Keratinocyte (primary cell): ENCODE measurements around the gene STRADB. TPM values are rescaled to one million over a fixed set of nuclear protein-coding genes. Genes with fewer than 3 reads are reported as not detected.

ENCODE experiments used
- DNase-seq: peaks from one replicate; pipeline ENCODE4 v3.0.0-alpha.2; 2011; ENCODE audit warnings: low read depth, missing footprints, low spot score
- FAIRE-seq: peaks from 2 replicates; lab custom pipeline; 2011; peaks lifted over from hg19 to GRCh38; lab: Jason Lieb, UNC
- H2AFZ ChIP-seq: 2 replicates; pipeline ENCODE4 v1.6.0; 2012; ENCODE audit warnings: low read length, control low read depth, inconsistent platforms; ENCODE audit not compliant: control insufficient read depth
- H3K27ac ChIP-seq: 2 replicates; pipeline ENCODE4 v1.5.1; 2011; ENCODE audit warnings: low read length; ENCODE audit not compliant: control insufficient read depth, insufficient read depth
- H3K27me3 ChIP-seq: 3 replicates; pipeline ENCODE4 v1.6.0; 2011; ENCODE audit warnings: low read length; ENCODE audit not compliant: control insufficient read depth, insufficient read depth; ENCODE audit errors: extremely low read depth
- H3K36me3 ChIP-seq, 2 experiments: 2 replicates in 1 of 2; 3 replicates in 1 of 2; pipeline ENCODE4 v1.5.1; 2011; ENCODE audit warnings: low read length in 2 of 2, mild to moderate bottlenecking in 1 of 2; ENCODE audit not compliant: control insufficient read depth in 2 of 2, insufficient read depth in 2 of 2; ENCODE audit errors: extremely low read depth in 1 of 2
- H3K4me1 ChIP-seq: 3 replicates; pipeline ENCODE4 v1.5.1; 2011; ENCODE audit warnings: low read length; ENCODE audit not compliant: control insufficient read depth, insufficient read depth; ENCODE audit errors: extremely low read depth
- H3K4me2 ChIP-seq: 3 replicates; pipeline ENCODE4 v1.6.0; 2011; ENCODE audit warnings: low read depth, low read length; ENCODE audit not compliant: control insufficient read depth, insufficient read depth; ENCODE audit errors: extremely low read depth
- H3K4me3 ChIP-seq, 3 experiments: fragments of 200-600 bp in 1 of 3; sonication (generic) in 1 of 3; 2 replicates in 2 of 3; 3 replicates in 1 of 3; pipeline ENCODE4 v1.5.1; 2011 to 2016; ENCODE audit warnings: low read length in 3 of 3, mild to moderate bottlenecking in 3 of 3, control low read depth in 2 of 3, inconsistent platforms in 1 of 3, low read depth in 1 of 3, mixed read lengths in 1 of 3, mixed run types in 1 of 3, moderate library complexity in 1 of 3; ENCODE audit not compliant: control insufficient read depth in 2 of 3, insufficient read depth in 2 of 3; ENCODE audit errors: extremely low read depth in 1 of 3
- H3K79me2 ChIP-seq: 2 replicates; pipeline ENCODE4 v1.6.0; 2012; ENCODE audit warnings: low read length; ENCODE audit not compliant: control insufficient read depth, insufficient read depth
- H3K9ac ChIP-seq: 3 replicates; pipeline ENCODE4 v1.6.0; 2011; ENCODE audit warnings: low read length; ENCODE audit not compliant: control insufficient read depth, insufficient read depth; ENCODE audit errors: extremely low read depth
- H3K9me1 ChIP-seq: 3 replicates; pipeline ENCODE4 v1.6.0; 2011; ENCODE audit warnings: low read length; ENCODE audit not compliant: control insufficient read depth, insufficient read depth; ENCODE audit errors: extremely low read depth
- H3K9me3 ChIP-seq: 2 replicates; pipeline ENCODE4 v1.5.1; 2012; ENCODE audit warnings: low read depth, low read length; ENCODE audit not compliant: control insufficient read depth
- H4K20me1 ChIP-seq: 3 replicates; pipeline ENCODE4 v1.6.0; 2011; ENCODE audit warnings: low read length; ENCODE audit not compliant: control insufficient read depth, insufficient read depth; ENCODE audit errors: extremely low read depth
- CTCF ChIP-seq, 3 experiments: IDR thresholded peaks in 1 of 3; conservative IDR thresholded peaks in 1 of 3; optimal IDR thresholded peaks in 1 of 3; 2 replicates in 2 of 3; 3 replicates in 1 of 3; pipeline versions ENCODE3 to v1.5.1; 2011; ENCODE audit warnings: low read length in 3 of 3, mild to moderate bottlenecking in 3 of 3, moderate library complexity in 2 of 3, control low read depth in 1 of 3, inconsistent platforms in 1 of 3; ENCODE audit not compliant: insufficient read depth in 2 of 3; ENCODE audit errors: extremely low read depth in 1 of 3
- EZH2 ChIP-seq: IDR thresholded peaks from one replicate; pipeline ENCODE4 v1.6.1; 2012; ENCODE audit warnings: inconsistent platforms, mild to moderate bottlenecking, low read length, moderate library complexity
- dilution Hi-C: fragments of 300-500 bp; cut with MboI; formaldehyde crosslinking; loops from one replicate; pipeline ENCODE4 v1.7.0; 2020; ENCODE audit warnings: low sequenced_read_pairs; ENCODE audit not compliant: extremely low pct_ligation_motif_present
- polyA plus RNA-seq, 5 experiments: library from polyadenylated mRNA; depleted of rRNA in 3 of 5; stranded (reverse) in 3 of 5; stranded (forward) in 1 of 5; unstranded in 1 of 5; fragments of >200 nt; gene quantifications; 1 replicate in 1 of 5; 2 replicates in 3 of 5; 3 replicates in 1 of 5; pipeline versions ENCODE4 v1.2.1 to v1.2.3, GENCODE V29; 2011 to 2012; ENCODE audit warnings: missing spikeins in 2 of 5, low read depth in 1 of 5, low replicate concordance in 1 of 5

The STRADB gene
- polyA plus RNA-seq, 1 donor (not counting 4 experiments of a cell fraction or from before 2014, with no cell fraction given), result 14.6 TPM

- H3K4me2 ChIP-seq, result no peak overlapping the region
- no peaks in the 10 kb centered on the region for H3K27me3 ChIP-seq
- DNase-seq (no peak), FAIRE-seq (no peak)
- peaks cover 0 to 5% of the 10 kb centered on the region in 2 experiments for H3K36me3 ChIP-seq
- H3K4me3 ChIP-seq, result no peak overlapping the region
- no peaks in the 10 kb centered on the region for H3K79me2 ChIP-seq
- peaks cover 23% of the 10 kb centered on the region for H3K4me1 ChIP-seq
- H2AFZ ChIP-seq, result no peak overlapping the region
- H3K9me3 ChIP-seq, result no peaks in the 10 kb centered on the region
- TF ChIP-seq CTCF (optimal IDR thresholded peaks at IDR 0.05 in 1 of 3, IDR thresholded peaks at IDR 0.05 in 1 of 3, conservative IDR thresholded peaks at IDR 0.05 in 1 of 3; ENCODE audit: extremely low read depth in 1 of 3, insufficient read depth in 2 of 3, low read length in 3 of 3) (no peak), EZH2 (no peak)
- no peaks in the 10 kb centered on the region for H3K9me1 ChIP-seq
- no peaks in the 10 kb centered on the region for H4K20me1 ChIP-seq
- no peak overlapping the region for H3K27ac ChIP-seq
- dilution Hi-C loops, result no loop called here
- no peak overlapping the region for H3K9ac ChIP-seq
Measured at GRCh38 chr2:201402651-201403562, 48.6 kb upstream of the STRADB start.

- H3K27me3 ChIP-seq, result no peaks in the 10 kb centered on the region
- H3K79me2 ChIP-seq, result no peaks in the 10 kb centered on the region
- H3K4me2 ChIP-seq, result peak overlapping the region; percentile 44
- H3K9me3 ChIP-seq, result no peaks in the 10 kb centered on the region
- H4K20me1 ChIP-seq, result no peaks in the 10 kb centered on the region
- no peak overlapping the region for H3K9ac ChIP-seq
- no peaks in the 10 kb centered on the region for H3K36me3 ChIP-seq
- no peak overlapping the region for H3K4me3 ChIP-seq
- dilution Hi-C loops, result no loop called here
- FAIRE-seq (peak; percentile 88), DNase-seq (peak; percentile 36)
- no peak for TF ChIP-seq CTCF (optimal IDR thresholded peaks at IDR 0.05 in 1 of 3, IDR thresholded peaks at IDR 0.05 in 1 of 3, conservative IDR thresholded peaks at IDR 0.05 in 1 of 3; ENCODE audit: extremely low read depth in 1 of 3, insufficient read depth in 2 of 3, low read length in 3 of 3)
- no peak for TF ChIP-seq EZH2
- H3K4me1 ChIP-seq, result peaks cover 23% of the 10 kb centered on the region
- H3K27ac ChIP-seq, result no peak overlapping the region
- no peaks in the 10 kb centered on the region for H3K9me1 ChIP-seq
- no peak overlapping the region for H2AFZ ChIP-seq
Measured at GRCh38 chr2:201403880-201404279, 47.7 kb upstream of the STRADB start.
